Measurements from ENCODE around the gene SLC26A11. TPM values are rescaled to one million over a fixed set of nuclear protein-coding genes. Genes with fewer than 3 reads are reported as not detected.

SLC26A11 gene
- total RNA-seq, 4 donors from 2014 or later = 14.1 to 38.9 (median 26.5) TPM

GRCh38 chr17:80213643-80213975 lies 6.6 kb upstream of the SLC26A11 start:
- H3K4me1 ChIP-seq = peaks cover 7% of the 10 kb centered on the region
- no peak overlapping the region for H3K4me3 ChIP-seq
- H3K9me3 ChIP-seq = no peaks in the 10 kb centered on the region
- no peak for DNase-seq (ENCODE audit: low spot score in 2 of 2)
- TF ChIP-seq EP300 (IDR thresholded peaks at IDR 0.05) (no peak), POLR2A (IDR thresholded peaks at IDR 0.05) (no peak), POLR2AphosphoS5 (IDR thresholded peaks at IDR 0.05) (no peak), CTCF (IDR thresholded peaks at IDR 0.05) (no peak)
- H3K36me3 ChIP-seq = peaks cover 85% of the 10 kb centered on the region
- H3K27me3 ChIP-seq = no peaks in the 10 kb centered on the region
- no peak overlapping the region for H3K27ac ChIP-seq
- 96% methylated on average over 7 of the region's 17 CpGs for WGBS

- Histone ChIP-seq H3K4me1 (peaks cover 12% of the 10 kb centered on the region), H3K27ac (no peak overlapping the region), H3K27me3 (no peaks in the 10 kb centered on the region), H3K9me3 (no peaks in the 10 kb centered on the region), H3K4me3 (no peak overlapping the region), H3K36me3 (peaks cover 79% of the 10 kb centered on the region)
- 91% methylated on average over 39 of the region's 48 CpGs for WGBS
- DNase-seq (ENCODE audit: low spot score in 2 of 2) = no peak
- TF ChIP-seq POLR2A (IDR thresholded peaks at IDR 0.05) (no peak), EP300 (IDR thresholded peaks at IDR 0.05) (no peak)
These were observed 6.0 kb upstream of the SLC26A11 start for GRCh38 chr17:80214012-80214877.

GRCh38 chr17:80214878-80215210 lies 5.4 kb upstream of the SLC26A11 start:
- H3K9me3 ChIP-seq = no peaks in the 10 kb centered on the region
- no peak overlapping the region for H3K27ac ChIP-seq
- TF ChIP-seq POLR2A (IDR thresholded peaks at IDR 0.05) (no peak), POLR2AphosphoS5 (IDR thresholded peaks at IDR 0.05) (no peak), CTCF (IDR thresholded peaks at IDR 0.05) (no peak), EP300 (IDR thresholded peaks at IDR 0.05) (no peak)
- no peaks in the 10 kb centered on the region for H3K27me3 ChIP-seq
- no CpG with 5 or more reads among the region's 17 CpGs for WGBS
- peaks cover 73% of the 10 kb centered on the region for H3K36me3 ChIP-seq
- no peak for DNase-seq (ENCODE audit: low spot score in 2 of 2)
- peaks cover 17% of the 10 kb centered on the region for H3K4me1 ChIP-seq
- H3K4me3 ChIP-seq = no peak overlapping the region

GRCh38 chr17:80216473-80217456 lies 3.5 kb upstream of the SLC26A11 start:
- H3K4me3 ChIP-seq = no peak overlapping the region
- DNase-seq (ENCODE audit: low spot score in 2 of 2) = no peak
- H3K27me3 ChIP-seq = no peaks in the 10 kb centered on the region
- no peaks in the 10 kb centered on the region for H3K9me3 ChIP-seq
- no peak overlapping the region for H3K27ac ChIP-seq
- peaks cover 54% of the 10 kb centered on the region for H3K36me3 ChIP-seq
- 97% methylated on average over 38 of the region's 40 CpGs for whole genome bisulfite sequencing
- H3K4me1 ChIP-seq = peaks cover 27% of the 10 kb centered on the region
- TF ChIP-seq POLR2A (IDR thresholded peaks at IDR 0.05) (no peak), CTCF (IDR thresholded peaks at IDR 0.05) (no peak), POLR2AphosphoS5 (IDR thresholded peaks at IDR 0.05) (no peak), EP300 (IDR thresholded peaks at IDR 0.05) (no peak)

GRCh38 chr17:80217703-80218362 lies 2.4 kb upstream of the SLC26A11 start:
- Histone ChIP-seq H3K27ac (no peak overlapping the region), H3K36me3 (peaks cover 47% of the 10 kb centered on the region), H3K4me1 (peaks cover 27% of the 10 kb centered on the region), H3K27me3 (no peaks in the 10 kb centered on the region), H3K9me3 (no peaks in the 10 kb centered on the region), H3K4me3 (no peak overlapping the region)
- WGBS = 100% methylated on average over 6 of the region's 13 CpGs
- TF ChIP-seq CTCF (IDR thresholded peaks at IDR 0.05) (no peak), POLR2AphosphoS5 (IDR thresholded peaks at IDR 0.05) (no peak), POLR2A (IDR thresholded peaks at IDR 0.05) (no peak), EP300 (IDR thresholded peaks at IDR 0.05) (no peak)
- no peak for DNase-seq (ENCODE audit: low spot score in 2 of 2)
